Astrocyte of the hippocampus (primary cell): ENCODE results near the gene USP35.

Source experiments
- DNase-seq: peaks from one replicate; pipeline ENCODE4 v3.0.0; 2011; ENCODE audit warnings: low read depth, low spot score

USP35 gene

GRCh38 chr11:78188286-78189173, at the start of gene USP35, which contains the start of gene KCTD21:
Gene USP35 (plus strand): TSS chr11:78188919. CDS start chr11:78196246, 7,327 bp downstream.
Gene KCTD21 (minus strand): TSS chr11:78188626. CDS start chr11:78174554, 14,072 bp downstream.
- peak; percentile 99 for DNase-seq

GRCh38 chr11:78139422-78140391, 49.0 kb upstream of the USP35 start, which contains the start of gene ALG8:
Gene ALG8 (minus strand): TSS chr11:78139626. CDS start chr11:78139588, 38 bp downstream.
- peak; percentile 99 for DNase-seq

GRCh38 chr11:78140392-78141077, 48.2 kb upstream of the USP35 start:
- DNase-seq, result no peak

GRCh38 chr11:78145511-78146025, 43.2 kb upstream of the USP35 start:
- DNase-seq, result no peak

- DNase-seq, result no peak
Observed at GRCh38 chr11:78147807-78148206, 40.9 kb upstream of the USP35 start.

GRCh38 chr11:78149646-78150045, 39.1 kb upstream of the USP35 start:
- peak; percentile 35 for DNase-seq

- DNase-seq, result no peak
Observed at GRCh38 chr11:78150346-78150745, 38.4 kb upstream of the USP35 start.

- no peak for DNase-seq
Observed at GRCh38 chr11:78150754-78151153, 38.0 kb upstream of the USP35 start.

- no peak for DNase-seq
Observed at GRCh38 chr11:78151804-78152203, 36.9 kb upstream of the USP35 start.

- peak; percentile 84 for DNase-seq
Observed at GRCh38 chr11:78156127-78156844, 32.4 kb upstream of the USP35 start.

- no peak for DNase-seq
Observed at GRCh38 chr11:78158987-78159652, 29.6 kb upstream of the USP35 start.

GRCh38 chr11:78160557-78160956, 28.2 kb upstream of the USP35 start:
- no peak for DNase-seq

GRCh38 chr11:78161346-78161745, 27.4 kb upstream of the USP35 start:
- no peak for DNase-seq

- DNase-seq, result no peak
Observed at GRCh38 chr11:78161962-78162371, 26.8 kb upstream of the USP35 start.

- DNase-seq, result no peak
Observed at GRCh38 chr11:78163828-78164227, 24.9 kb upstream of the USP35 start.

GRCh38 chr11:78164471-78164870, 24.2 kb upstream of the USP35 start:
- no peak for DNase-seq

- DNase-seq, result no peak
Observed at GRCh38 chr11:78166855-78167469, 21.8 kb upstream of the USP35 start.

GRCh38 chr11:78168539-78169477, 19.9 kb upstream of the USP35 start:
- DNase-seq, result peak; percentile 86
